H1 (cell line): ENCODE measurements around the gene GCLM. TPM values are rescaled to one million over a fixed set of nuclear protein-coding genes. Genes with fewer than 3 reads are reported as not detected.
A peak's percentile ranks its signal among the peaks of the same experiment; 100 is the strongest.

ENCODE experiments used
- CTCF ChIA-PET: fragments of 300-600 bp; sonication (Branson Sonifier 250); formaldehyde crosslinking; loops from one replicate; lab custom pipeline; 2021; ENCODE audit not compliant: partially characterized antibody; lab: Charles Lee
- POLR2A ChIA-PET: fragments of 300-600 bp; sonication (Branson Sonifier 250); formaldehyde crosslinking; loops from one replicate; lab custom pipeline; 2021; ENCODE audit warnings: inconsistent platforms; ENCODE audit not compliant: partially characterized antibody; lab: Charles Lee
- DNase-seq, 2 experiments: peaks; one replicate each; pipeline versions ENCODE4 v3.0.0 to v3.0.0-alpha.2; 2010 to 2022; ENCODE audit warnings: low spot score in 2 of 2, low read depth in 1 of 2, mixed read lengths in 1 of 2
- FAIRE-seq: peaks from 2 replicates; lab custom pipeline; 2011; peaks lifted over from hg19 to GRCh38; lab: Jason Lieb, UNC
- H2AFZ ChIP-seq: 2 replicates; pipeline ENCODE4 v1.8.1; 2012; ENCODE audit warnings: low read length, inconsistent platforms
- H2AK5ac ChIP-seq: 2 replicates; pipeline ENCODE4 v1.6.1; 2013; ENCODE audit warnings: low read depth, low read length
- H2BK120ac ChIP-seq: replicated peaks from 2 replicates; pipeline ENCODE3; 2013; ENCODE audit warnings: low read depth, low read length, inconsistent platforms
- H2BK12ac ChIP-seq: 2 replicates; pipeline ENCODE4 v1.6.1; 2013; ENCODE audit warnings: low read depth, low read length
- H2BK15ac ChIP-seq: 2 replicates; pipeline ENCODE4 v1.6.1; 2013; ENCODE audit warnings: low read length
- H2BK20ac ChIP-seq: 2 replicates; pipeline ENCODE4 v1.6.1; 2013; ENCODE audit warnings: low read length
- H2BK5ac ChIP-seq: 2 replicates; pipeline ENCODE4 v1.6.1; 2013; ENCODE audit warnings: low read depth, low read length
- H3K14ac ChIP-seq: 2 replicates; pipeline ENCODE4 v1.6.1; 2013; ENCODE audit warnings: inconsistent platforms; ENCODE audit not compliant: insufficient read length
- H3K18ac ChIP-seq: 2 replicates; pipeline ENCODE4 v1.6.1; 2013; ENCODE audit warnings: low read length; ENCODE audit errors: extremely low read depth
- H3K23ac ChIP-seq: 2 replicates; pipeline ENCODE4 v1.6.1; 2013; ENCODE audit warnings: inconsistent platforms; ENCODE audit not compliant: insufficient read length
- H3K23me2 ChIP-seq: 2 replicates; pipeline ENCODE4 v1.6.1; 2013; ENCODE audit warnings: low read depth, low read length
- H3K27ac ChIP-seq: 2 replicates; pipeline ENCODE4 v1.6.1; 2011; ENCODE audit warnings: low read depth, low read length, inconsistent platforms
- H3K27me3 ChIP-seq, 4 experiments: replicated peaks in 1 of 4; 1 replicate in 1 of 4; 2 replicates in 3 of 4; pipeline versions ENCODE4 v1.6.1 to v1.8.1; 2011 to 2013; ENCODE audit warnings: low read length in 3 of 4, mild to moderate bottlenecking in 3 of 4, inconsistent platforms in 2 of 4, mixed read lengths in 2 of 4, moderate library complexity in 1 of 4; ENCODE audit not compliant: control insufficient read depth in 3 of 4, insufficient read depth in 3 of 4; ENCODE audit errors: extremely low read depth in 1 of 4
- H3K36me3 ChIP-seq, 4 experiments: 2 replicates each; pipeline versions ENCODE4 v1.6.1 to v1.8.1; 2011 to 2013; ENCODE audit warnings: mild to moderate bottlenecking in 4 of 4, low read length in 3 of 4, moderate library complexity in 2 of 4, control low read depth in 1 of 4, inconsistent platforms in 1 of 4; ENCODE audit not compliant: insufficient read depth in 4 of 4, control insufficient read depth in 2 of 4
- H3K4ac ChIP-seq: replicated peaks from 2 replicates; pipeline ENCODE3; 2013; ENCODE audit warnings: low read length, low read depth, mixed read lengths, inconsistent platforms; ENCODE audit not compliant: insufficient read length
- H3K4me1 ChIP-seq, 4 experiments: replicated peaks in 1 of 4; 1 replicate in 1 of 4; 2 replicates in 3 of 4; pipeline versions ENCODE4 v1.6.1 to v1.8.1; 2011 to 2013; ENCODE audit warnings: low read length in 3 of 4, inconsistent platforms in 2 of 4, mixed read lengths in 1 of 4; ENCODE audit not compliant: insufficient read depth in 4 of 4, control insufficient read depth in 3 of 4
- H3K4me2 ChIP-seq, 2 experiments: 2 replicates each; pipeline versions ENCODE4 v1.6.1 to v1.8.1; 2011 to 2013; ENCODE audit warnings: low read depth in 2 of 2, low read length in 2 of 2, control low read depth in 1 of 2, inconsistent platforms in 1 of 2, mild to moderate bottlenecking in 1 of 2; ENCODE audit not compliant: insufficient read depth in 1 of 2
- H3K4me3 ChIP-seq, 4 experiments: fragments of 200-600, 300-600 bp in 1 of 4; sonication (generic), shearing (Covaris generic), sonication (Bioruptor Twin) in 1 of 4; 2 replicates each; pipeline versions ENCODE4 v1.5.1 to v1.8.1; 2011 to 2016; ENCODE audit warnings: low read length in 4 of 4, low read depth in 3 of 4, control low read depth in 2 of 4, inconsistent platforms in 2 of 4, mild to moderate bottlenecking in 2 of 4, mixed read lengths in 1 of 4, moderate library complexity in 1 of 4; ENCODE audit not compliant: insufficient read depth in 2 of 4; ENCODE audit errors: extremely low read depth in 1 of 4
- H3K56ac ChIP-seq: replicated peaks from 2 replicates; pipeline ENCODE3; 2013; ENCODE audit warnings: low read depth, mild to moderate bottlenecking, mixed read lengths, low read length, inconsistent platforms; ENCODE audit not compliant: insufficient read length
- H3K79me1 ChIP-seq: 2 replicates; pipeline ENCODE4 v1.6.1; 2013; ENCODE audit warnings: low read depth, low read length, control low read depth
- H3K79me2 ChIP-seq, 2 experiments: 2 replicates each; pipeline versions ENCODE4 v1.6.1 to v1.8.1; 2012 to 2013; ENCODE audit warnings: low read length in 2 of 2, mild to moderate bottlenecking in 2 of 2, inconsistent platforms in 1 of 2; ENCODE audit not compliant: insufficient read depth in 2 of 2, control insufficient read depth in 1 of 2
- H3K9ac ChIP-seq, 4 experiments: replicated peaks in 1 of 4; 1 replicate in 1 of 4; 2 replicates in 3 of 4; pipeline versions ENCODE4 v1.6.1 to v1.8.1; 2011 to 2013; ENCODE audit warnings: low read depth in 3 of 4, low read length in 3 of 4, control low read depth in 2 of 4, mild to moderate bottlenecking in 2 of 4, moderate library complexity in 2 of 4, inconsistent platforms in 1 of 4; ENCODE audit errors: extremely low read depth in 1 of 4
- H3K9me3 ChIP-seq, 2 experiments: 2 replicates each; pipeline versions ENCODE4 v1.6.1 to v1.8.1; 2012 to 2013; ENCODE audit warnings: mild to moderate bottlenecking in 2 of 2, moderate library complexity in 2 of 2, control low read depth in 1 of 2, inconsistent platforms in 1 of 2, low read depth in 1 of 2, low read length in 1 of 2, mixed read lengths in 1 of 2; ENCODE audit not compliant: insufficient read depth in 2 of 2
- H4K20me1 ChIP-seq, 2 experiments: replicated peaks in 1 of 2; 2 replicates each; pipeline versions ENCODE3 to v1.8.1; 2011 to 2013; ENCODE audit warnings: inconsistent platforms in 2 of 2, low read length in 2 of 2, mild to moderate bottlenecking in 1 of 2; ENCODE audit not compliant: insufficient read depth in 2 of 2, control insufficient read depth in 1 of 2
- H4K5ac ChIP-seq: 2 replicates; pipeline ENCODE4 v1.6.1; 2013; ENCODE audit warnings: low read length, low read depth, mixed read lengths, inconsistent platforms; ENCODE audit not compliant: insufficient read length
- H4K8ac ChIP-seq: 2 replicates; pipeline ENCODE4 v1.8.0; 2013; ENCODE audit warnings: mild to moderate bottlenecking, moderate library complexity, low read length, inconsistent platforms; ENCODE audit not compliant: insufficient read depth; ENCODE audit errors: extremely low read depth
- H4K91ac ChIP-seq: replicated peaks from 2 replicates; pipeline ENCODE3; 2013; ENCODE audit warnings: low read length, mixed read lengths, inconsistent platforms; ENCODE audit not compliant: insufficient read length
- CBX5 ChIP-seq: fragments of 300-800, 300-1000 bp; sonication (generic); IDR thresholded peaks from 2 replicates; pipeline ENCODE4 v1.7.1; 2016; ENCODE audit warnings: antibody characterized with exemption, low read length, low read depth
- CREB1 ChIP-seq: IDR thresholded peaks from 2 replicates; pipeline ENCODE4 v1.6.1; 2012; ENCODE audit warnings: inconsistent platforms
- CTBP2 ChIP-seq: IDR thresholded peaks from 2 replicates; pipeline ENCODE4 v1.7.0; 2011; ENCODE audit warnings: borderline replicate concordance, mild to moderate bottlenecking, moderate library complexity, mixed read lengths, low read length; ENCODE audit not compliant: insufficient read depth, insufficient read length
- EZH2 ChIP-seq: fragments of 200-600 bp; sonication (generic); IDR thresholded peaks from 2 replicates; pipeline ENCODE4 v1.7.1; 2012; ENCODE audit warnings: low read depth, mild to moderate bottlenecking, moderate library complexity, low read length, inconsistent platforms; ENCODE audit not compliant: severe bottlenecking
- HDAC2 ChIP-seq, 2 experiments: fragments of 300-600 bp in 1 of 2; sonication (generic) in 1 of 2; IDR thresholded peaks; 2 replicates each; pipeline ENCODE4 v1.6.1; 2011 to 2012; ENCODE audit warnings: low read depth in 2 of 2, low read length in 2 of 2, mild to moderate bottlenecking in 2 of 2, moderate library complexity in 2 of 2, borderline replicate concordance in 1 of 2, inconsistent platforms in 1 of 2
- JUN ChIP-seq: IDR thresholded peaks from 2 replicates; pipeline ENCODE4 v1.6.1; 2011; ENCODE audit warnings: low read depth, mild to moderate bottlenecking, improper control_type of control experiment, low read length
- RBBP5 ChIP-seq: IDR thresholded peaks from 2 replicates; pipeline ENCODE4 v1.7.1; 2012; ENCODE audit warnings: low read depth, mild to moderate bottlenecking, inconsistent platforms, low read length, moderate library complexity, borderline replicate concordance
- SIRT6 ChIP-seq: IDR thresholded peaks from one replicate; pipeline ENCODE4 v1.7.1; 2012; ENCODE audit warnings: low read length, inconsistent platforms
- SIX5 ChIP-seq: IDR thresholded peaks from 2 replicates; pipeline ENCODE4 v1.6.1; 2011; ENCODE audit warnings: mild to moderate bottlenecking, low read depth, low read length
- SUZ12 ChIP-seq: fragments of 200-600 bp; sonication (generic); IDR thresholded peaks from 2 replicates; pipeline ENCODE4 v1.6.1; 2012; ENCODE audit warnings: mild to moderate bottlenecking, inconsistent platforms, low read length, moderate library complexity, mixed read lengths
- YY1 ChIP-seq: IDR thresholded peaks from 2 replicates; pipeline ENCODE4 v1.6.1; 2011; ENCODE audit warnings: low read depth, mild to moderate bottlenecking, low read length
- WGBS, 2 experiments: shearing (Covaris generic) in 1 of 2; methylation state at CpG; one replicate each; pipeline versions ENCODE4 v1.1.6 to v1.1.7; 2013 to 2015; ENCODE audit warnings: low lambda C conversion rate in 2 of 2, mixed read lengths in 2 of 2, inconsistent platforms in 1 of 2, low coverage in 1 of 2, missing lambda C conversion rate in 1 of 2; ENCODE audit not compliant: insufficient replicate concordance in 2 of 2, insufficient coverage in 1 of 2, insufficient read length in 1 of 2; ENCODE audit errors: extremely low coverage in 1 of 2, missing lambda C conversion rate in 1 of 2; 5-methylcytosine and 5-hydroxymethylcytosine counted together
- polyA plus RNA-seq, 7 experiments: library from polyadenylated mRNA; depleted of rRNA in 3 of 7; stranded (reverse) in 5 of 7; unstranded in 2 of 7; fragments of >200 nt in 5 of 7; fragments of 200-250 nt in 2 of 7; gene quantifications; 1 replicate in 5 of 7; 2 replicates in 1 of 7; 4 replicates in 1 of 7; pipeline versions ENCODE4 v1.2.1 to v1.2.3, GENCODE V29; 2011 to 2013; ENCODE audit warnings: missing spikeins in 2 of 7, mixed read lengths in 2 of 7
- total RNA-seq: library from RNA; stranded (reverse); fragmentation: NEBNext Ultra II Directional; extraction: Animal tissue kit (Norgen Biotek cat#: 25700); gene quantifications from 2 replicates; pipeline ENCODE4 v1.2.1, GENCODE V29; 2021

Gene GCLM
- total and polyA plus RNA-seq, 2 of the 8 experiments (the other 6 are each of a cell fraction or from before 2014, with no cell fraction given) = 3.1 to 12.8 TPM

DNA sequence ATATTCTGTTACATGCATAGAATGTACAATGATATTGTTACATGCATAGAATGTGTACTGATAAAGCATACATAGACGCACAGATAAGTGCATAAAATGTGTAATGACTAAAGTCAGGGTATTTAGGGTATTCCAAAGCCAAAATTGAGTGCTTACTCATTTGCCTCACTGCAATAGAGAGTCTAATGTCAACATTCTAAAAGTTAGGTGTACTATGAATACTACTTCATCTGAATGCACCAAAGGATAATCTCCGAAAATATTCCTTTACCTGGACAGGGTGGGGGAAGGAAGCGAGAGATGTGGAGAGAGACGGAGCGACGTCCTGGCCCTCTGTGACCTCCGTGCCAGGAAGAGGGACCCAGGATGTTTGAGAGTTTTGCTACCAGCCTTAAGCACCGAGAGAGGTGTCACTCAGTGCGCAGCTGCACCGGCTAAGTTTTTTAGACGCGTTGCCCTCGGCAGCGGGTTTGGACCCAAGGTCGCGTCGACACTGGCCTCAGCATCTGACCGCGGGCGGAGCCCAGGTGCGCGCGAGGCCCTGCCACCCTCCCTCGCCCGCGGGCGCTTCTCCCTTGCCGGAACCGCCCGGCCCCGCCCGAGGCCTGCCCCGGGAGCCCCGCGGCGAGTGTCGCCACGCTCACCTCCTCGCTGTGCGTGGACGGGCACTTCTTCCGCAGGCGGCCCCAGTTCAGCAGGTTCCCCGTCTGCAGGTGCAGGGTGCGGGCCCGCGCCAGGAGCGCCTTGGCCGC is 660 bp downstream of the GCLM start:
- Histone ChIP-seq H2BK20ac (no peak overlapping the region), H2BK12ac (no peak overlapping the region), H3K18ac (peak overlapping the region; percentile 93), H4K5ac (no peak overlapping the region), H2BK5ac (no peak overlapping the region), H3K4ac (no peak overlapping the region), H4K8ac (peak overlapping the region; percentile 62), H2AFZ (0 out of 2 replicates have a peak overlapping the region, but pooled peaks have one; percentile 28), H3K9me3 (no peaks in the 10 kb centered on the region), H3K79me2 (peaks cover 0 to 44% of the 10 kb centered on the region in 2 experiments; a peak in 2 of 4 replicates), H3K27me3 (0 out of 7 replicates have a peak, but pooled peaks cover 0 to 2% (median 1%) of the 10 kb centered on the region in 4 experiments), H3K36me3 (no peaks in the 10 kb centered on the region), H3K27ac (peak overlapping the region; percentile 42; the same call in 1 of the 2 replicates), H4K20me1 (no peaks in the 10 kb centered on the region), H3K23me2 (peaks cover 10% of the 10 kb centered on the region), H3K56ac (peak overlapping the region; percentile 21), H2AK5ac (0 out of 2 replicates have a peak overlapping the region, but pooled peaks have one; percentile 82), H3K23ac (no peak overlapping the region), H3K4me3 (peak overlapping the region; percentile 70 to 91 (median 81)), H3K4me2 (peak overlapping the region; percentile 83 to 92), H3K9ac (peak overlapping the region; percentile 41 to 83 (median 58); a peak in 5 of 7 replicates), H3K4me1 (peaks cover 0 to 3% (median 2%) of the 10 kb centered on the region in 4 experiments; a peak in 2 of 7 replicates), H3K79me1 (no peaks in the 10 kb centered on the region; the same call in 1 of the 2 replicates), H2BK120ac (no peak overlapping the region), H2BK15ac (no peak overlapping the region), H3K14ac (no peak overlapping the region), H4K91ac (no peak overlapping the region)
- peak in 1 of 2 experiments; percentile 68 for DNase-seq
- ChIA-PET POLR2A (interaction anchor here (1.0 to 1.7 kb wide), 2 partner anchors 20 to 29 kb away, joined by 7 to 20 read pairs; partner anchors contain the start of gene DNTTIP2), CTCF (interaction anchor here (0.6 to 2.5 kb wide), 7 partner anchors 11 to 107 kb away, joined by 3 to 15 read pairs (median 4); no protein-coding TSS in a partner anchor)
- WGBS, 2 experiments = 4% methylated on average over 11 of the region's 49 CpGs; no CpG with 5 or more reads in 1 of the 2 experiments
- no peak for FAIRE-seq
- TF ChIP-seq JUN = no peak
- no peak for TF ChIP-seq EZH2
- TF ChIP-seq HDAC2 (IDR thresholded peaks at IDR 0.05; ENCODE audit: borderline replicate concordance in 1 of 2, low read depth in 2 of 2, low read length in 2 of 2) = 0 out of 4 replicates have a peak, but pooled peaks of 1 of the 2 experiments have one; percentile 23
- no peak for TF ChIP-seq SIRT6
- TF ChIP-seq CBX5 = no peak
- no peak for TF ChIP-seq YY1
- TF ChIP-seq RBBP5 = 0 out of 2 replicates have a peak, but pooled peaks have one; percentile 34
- TF ChIP-seq CREB1 = no peak
- TF ChIP-seq CTBP2 = no peak
- no peak for TF ChIP-seq SIX5
- 0 out of 2 replicates have a peak, but pooled peaks have one; percentile 21 for TF ChIP-seq SUZ12
